C4-2B (cell line): ENCODE measurements around the gene A1CF.

ENCODE experiments used
- H3K27ac ChIP-seq: fragments of 450-650 bp; 2 replicates; pipeline ENCODE4 v1.5.1; 2017
- ZFX ChIP-seq: fragments of 450-650 bp; IDR thresholded peaks from 2 replicates; pipeline ENCODE4 v1.6.1; 2017
- TF ChIP-seq, protein P1 (sequence below): fragments of 450-650 bp; conservative IDR thresholded peaks from 2 replicates; pipeline ENCODE4 v1.5.1; 2017; ENCODE audit warnings: mild to moderate bottlenecking

The A1CF gene

GRCh38 chr10:50846753-50847152, 38.7 kb downstream of the A1CF start:
- no peak overlapping the region for H3K27ac ChIP-seq
- no peak for TF ChIP-seq ZFX
- TF ChIP-seq, protein P1, sequence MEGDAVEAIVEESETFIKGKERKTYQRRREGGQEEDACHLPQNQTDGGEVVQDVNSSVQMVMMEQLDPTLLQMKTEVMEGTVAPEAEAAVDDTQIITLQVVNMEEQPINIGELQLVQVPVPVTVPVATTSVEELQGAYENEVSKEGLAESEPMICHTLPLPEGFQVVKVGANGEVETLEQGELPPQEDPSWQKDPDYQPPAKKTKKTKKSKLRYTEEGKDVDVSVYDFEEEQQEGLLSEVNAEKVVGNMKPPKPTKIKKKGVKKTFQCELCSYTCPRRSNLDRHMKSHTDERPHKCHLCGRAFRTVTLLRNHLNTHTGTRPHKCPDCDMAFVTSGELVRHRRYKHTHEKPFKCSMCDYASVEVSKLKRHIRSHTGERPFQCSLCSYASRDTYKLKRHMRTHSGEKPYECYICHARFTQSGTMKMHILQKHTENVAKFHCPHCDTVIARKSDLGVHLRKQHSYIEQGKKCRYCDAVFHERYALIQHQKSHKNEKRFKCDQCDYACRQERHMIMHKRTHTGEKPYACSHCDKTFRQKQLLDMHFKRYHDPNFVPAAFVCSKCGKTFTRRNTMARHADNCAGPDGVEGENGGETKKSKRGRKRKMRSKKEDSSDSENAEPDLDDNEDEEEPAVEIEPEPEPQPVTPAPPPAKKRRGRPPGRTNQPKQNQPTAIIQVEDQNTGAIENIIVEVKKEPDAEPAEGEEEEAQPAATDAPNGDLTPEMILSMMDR: no peak

DNA sequence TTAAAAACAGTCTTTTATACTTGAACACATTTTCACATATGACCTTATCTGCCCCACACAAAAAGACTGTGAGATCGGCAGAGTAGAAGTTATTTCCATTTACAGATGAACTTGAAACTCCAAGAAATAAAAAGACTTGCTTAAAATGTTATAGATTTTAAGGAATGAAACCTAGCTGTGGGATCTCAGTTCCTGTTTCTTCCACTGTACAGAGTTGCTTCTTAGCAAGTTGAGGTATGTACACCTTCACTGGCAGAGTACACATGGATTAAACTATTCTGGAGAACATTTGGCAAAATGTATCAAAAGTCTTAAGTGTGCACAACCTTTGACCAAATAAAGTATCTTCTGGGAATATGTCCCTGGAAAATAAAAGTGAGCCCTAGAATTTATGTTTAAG, 48.3 kb downstream of the A1CF start:
- no peak overlapping the region for H3K27ac ChIP-seq
- TF ChIP-seq, protein P1: no peak
- TF ChIP-seq ZFX: no peak

DNA sequence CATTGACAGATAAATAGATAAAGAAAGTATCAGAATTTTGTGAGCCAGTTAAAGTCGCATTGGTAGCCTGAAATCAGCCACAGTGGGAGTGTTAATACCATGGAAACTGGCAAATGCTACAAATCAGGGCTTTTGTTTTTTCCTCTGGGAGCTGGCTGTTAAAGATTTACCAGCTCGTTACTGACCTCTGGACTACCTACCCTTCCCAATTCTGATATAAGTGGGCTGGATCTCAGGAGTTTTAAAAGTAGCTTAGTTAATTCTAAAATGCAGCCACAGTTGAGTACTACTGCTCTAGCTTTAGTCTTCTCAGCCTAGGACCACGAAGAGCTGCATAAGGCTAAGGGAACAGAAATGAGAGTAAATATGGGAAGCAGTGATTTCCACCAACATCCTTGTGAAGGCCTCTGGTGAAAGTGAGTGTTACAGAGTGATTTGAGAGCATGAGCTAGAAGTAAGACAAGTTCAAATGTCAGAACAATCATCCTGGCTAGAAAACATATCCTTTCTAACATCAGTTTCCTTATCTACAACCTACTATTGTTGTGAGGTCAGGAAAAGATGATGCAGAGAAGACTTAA, 53.2 kb downstream of the A1CF start:
- TF ChIP-seq, protein P1: no peak
- no peak for TF ChIP-seq ZFX
- H3K27ac ChIP-seq: no peak overlapping the region

DNA sequence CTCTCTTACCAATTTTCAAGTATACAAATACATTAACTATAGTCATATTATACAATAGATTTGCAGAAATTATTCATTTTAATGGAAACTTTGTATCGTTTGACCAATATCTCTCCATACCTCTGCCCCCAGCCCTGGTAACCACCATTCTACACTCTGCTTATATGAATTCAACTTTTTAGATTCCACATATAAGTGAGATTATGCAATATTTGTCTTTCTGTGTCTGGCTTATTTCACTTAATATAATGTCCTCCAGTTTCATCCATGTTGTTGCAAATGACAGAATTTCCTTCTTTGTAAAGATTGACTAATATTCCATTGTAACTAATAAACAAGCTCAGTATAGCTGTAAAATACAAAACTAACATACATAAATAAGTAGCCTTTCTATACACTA, 55.4 kb downstream of the A1CF start:
- TF ChIP-seq, protein P1: no peak
- no peak for TF ChIP-seq ZFX
- H3K27ac ChIP-seq: no peak overlapping the region

GRCh38 chr10:50824782-50825181, 60.6 kb downstream of the A1CF start:
- TF ChIP-seq ZFX: no peak
- TF ChIP-seq, protein P1: no peak
- no peak overlapping the region for H3K27ac ChIP-seq

GRCh38 chr10:50823789-50824188, 61.6 kb downstream of the A1CF start:
- H3K27ac ChIP-seq: no peak overlapping the region
- TF ChIP-seq, protein P1: no peak
- TF ChIP-seq ZFX: no peak

DNA sequence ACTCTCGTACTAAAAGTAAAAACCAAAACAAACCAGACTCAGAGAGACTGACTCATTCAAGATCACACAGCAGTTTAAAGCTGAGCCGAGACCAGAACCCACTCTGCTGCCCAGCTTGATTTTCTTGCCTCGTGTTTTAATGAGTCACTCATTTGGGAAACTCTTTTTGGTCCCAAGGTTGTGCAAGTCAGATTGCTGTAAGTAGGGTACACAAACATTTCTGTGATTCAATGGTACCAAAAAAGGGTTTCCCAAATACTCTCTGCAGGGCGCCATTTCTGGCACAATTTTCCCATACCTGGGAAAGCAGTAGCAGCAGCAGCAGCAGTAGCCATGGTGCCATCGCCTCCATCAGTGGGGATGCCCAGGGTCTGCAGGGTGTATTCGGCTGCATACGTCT, 75.8 kb downstream of the A1CF start:
- TF ChIP-seq ZFX: no peak
- TF ChIP-seq, protein P1: no peak
- H3K27ac ChIP-seq: no peak overlapping the region
